Liver (tissue), 3 donors: ENCODE measurements around the gene AKT2.
A peak's percentile ranks its signal among the peaks of the same experiment; 100 is the strongest.

Source experiments
- ATF3 ChIP-seq: IDR thresholded peaks from 2 replicates; pipeline ENCODE4 v1.6.1; 2016; ENCODE audit warnings: antibody characterized with exemption
- EGR1 ChIP-seq, 2 donors: IDR thresholded peaks; 2 replicates each; pipeline ENCODE4 v1.6.1; 2016 to 2018; ENCODE audit warnings: antibody characterized with exemption in 2 of 2, low read depth in 2 of 2
- FOXA1 ChIP-seq: IDR thresholded peaks from 2 replicates; pipeline ENCODE4 v1.6.1; 2016; ENCODE audit warnings: antibody characterized with exemption
- HNF4A ChIP-seq, 2 donors: conservative IDR thresholded peaks; 2 replicates each; pipeline ENCODE4 v1.6.1; 2016; ENCODE audit warnings: antibody characterized with exemption in 2 of 2, mild to moderate bottlenecking in 2 of 2
- HNF4G ChIP-seq: IDR thresholded peaks from 2 replicates; pipeline ENCODE4 v1.6.1; 2016; ENCODE audit warnings: antibody characterized with exemption
- RAD21 ChIP-seq, 2 donors: IDR thresholded peaks; 2 replicates each; pipeline ENCODE4 v1.6.1; 2016; ENCODE audit warnings: antibody characterized with exemption in 2 of 2, mild to moderate bottlenecking in 2 of 2
- REST ChIP-seq: IDR thresholded peaks from 2 replicates; pipeline ENCODE4 v1.6.1; 2016; ENCODE audit warnings: antibody characterized with exemption, mild to moderate bottlenecking
- RXRA ChIP-seq, 2 donors: IDR thresholded peaks; 2 replicates each; pipeline ENCODE4 v1.6.1; 2017 to 2018; ENCODE audit warnings: antibody characterized with exemption in 2 of 2, mild to moderate bottlenecking in 1 of 2
- TAF1 ChIP-seq: conservative IDR thresholded peaks from 2 replicates; pipeline ENCODE4 v1.6.1; 2016; ENCODE audit warnings: antibody characterized with exemption, mild to moderate bottlenecking
- ZBTB33 ChIP-seq: IDR thresholded peaks from 2 replicates; pipeline ENCODE4 v1.6.1; 2016; ENCODE audit warnings: antibody characterized with exemption
- TF ChIP-seq, protein P1 (sequence below): fragments of 150-350 bp; IDR thresholded peaks from 2 replicates; pipeline ENCODE4 v1.5.1; 2017; ENCODE audit warnings: improper control_type of control experiment, low read depth, low read length; ENCODE audit not compliant: missing input control
- TF ChIP-seq, protein P2 (sequence below): IDR thresholded peaks from 2 replicates; pipeline ENCODE4 v1.6.1; 2016; ENCODE audit warnings: antibody characterized with exemption
- donor health status: healthy.
- donor health status: healthy.

- TF ChIP-seq, protein P1, sequence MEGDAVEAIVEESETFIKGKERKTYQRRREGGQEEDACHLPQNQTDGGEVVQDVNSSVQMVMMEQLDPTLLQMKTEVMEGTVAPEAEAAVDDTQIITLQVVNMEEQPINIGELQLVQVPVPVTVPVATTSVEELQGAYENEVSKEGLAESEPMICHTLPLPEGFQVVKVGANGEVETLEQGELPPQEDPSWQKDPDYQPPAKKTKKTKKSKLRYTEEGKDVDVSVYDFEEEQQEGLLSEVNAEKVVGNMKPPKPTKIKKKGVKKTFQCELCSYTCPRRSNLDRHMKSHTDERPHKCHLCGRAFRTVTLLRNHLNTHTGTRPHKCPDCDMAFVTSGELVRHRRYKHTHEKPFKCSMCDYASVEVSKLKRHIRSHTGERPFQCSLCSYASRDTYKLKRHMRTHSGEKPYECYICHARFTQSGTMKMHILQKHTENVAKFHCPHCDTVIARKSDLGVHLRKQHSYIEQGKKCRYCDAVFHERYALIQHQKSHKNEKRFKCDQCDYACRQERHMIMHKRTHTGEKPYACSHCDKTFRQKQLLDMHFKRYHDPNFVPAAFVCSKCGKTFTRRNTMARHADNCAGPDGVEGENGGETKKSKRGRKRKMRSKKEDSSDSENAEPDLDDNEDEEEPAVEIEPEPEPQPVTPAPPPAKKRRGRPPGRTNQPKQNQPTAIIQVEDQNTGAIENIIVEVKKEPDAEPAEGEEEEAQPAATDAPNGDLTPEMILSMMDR: no peak
- peak in 1 of 2 donors; percentile 6 for TF ChIP-seq HNF4A (conservative IDR thresholded peaks at IDR 0.05)
- TF ChIP-seq, protein P2, sequence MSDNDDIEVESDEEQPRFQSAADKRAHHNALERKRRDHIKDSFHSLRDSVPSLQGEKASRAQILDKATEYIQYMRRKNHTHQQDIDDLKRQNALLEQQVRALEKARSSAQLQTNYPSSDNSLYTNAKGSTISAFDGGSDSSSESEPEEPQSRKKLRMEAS: no peak
- no peak for TF ChIP-seq TAF1
- TF ChIP-seq FOXA1: no peak
- TF ChIP-seq ZBTB33: no peak
- TF ChIP-seq REST: no peak
- TF ChIP-seq RAD21 (IDR thresholded peaks at IDR 0.05): no peak
- no peak for TF ChIP-seq ATF3
- no peak for TF ChIP-seq RXRA (IDR thresholded peaks at IDR 0.05)
- TF ChIP-seq HNF4G: no peak
- no peak for TF ChIP-seq EGR1 (IDR thresholded peaks at IDR 0.05; ENCODE audit: low read depth in 2 of 2)
Measured at GRCh38 chr19:40266119-40266518, 19.0 kb downstream of the AKT2 start.
